Natural killer cell treated with Interleukin-12 subunit alpha and Interleukin-12 subunit beta and Interleukin-15 and Interleukin-18, amount 100 ng/mL, for 72 hours (primary cell): ENCODE measurements around the gene PPP2R5A. TPM values are rescaled to one million over a fixed set of nuclear protein-coding genes. Genes with fewer than 3 reads are reported as not detected.
"Not testable (repeated sequence)": the region's sequence is repeated elsewhere in the genome, so short reads cannot be mapped to it uniquely, and the experiment has no call there.

Experiments used
- ATAC-seq, 2 donors: fragments of 150-1000 bp; cut with Tn5 transposase in 1 of 2; sonication (Bioruptor Pico), chemical (Tn5 transposase) in 1 of 2; 2 replicates each; pipeline ENCODE4 v1.10.0; 2021
- DNase-seq: peaks from one replicate; pipeline ENCODE4 v3.0.0; 2022; ENCODE audit warnings: low spot score
- H3K27ac Mint-ChIP-seq, 2 donors: 1 replicate in 1 of 2; 2 replicates in 1 of 2; pipeline ENCODE4 v1.8.0; 2022; ENCODE audit warnings: mixed read lengths in 2 of 2, mild to moderate bottlenecking in 1 of 2, moderate library complexity in 1 of 2
- H3K27me3 Mint-ChIP-seq, 2 donors: 1 replicate in 1 of 2; 2 replicates in 1 of 2; pipeline ENCODE4 v1.8.0; 2022; ENCODE audit warnings: mixed read lengths in 2 of 2
- H3K36me3 Mint-ChIP-seq: one replicate; pipeline ENCODE4 v1.8.0; 2022; ENCODE audit warnings: mixed read lengths
- H3K4me1 Mint-ChIP-seq, 2 donors: 1 replicate in 1 of 2; 2 replicates in 1 of 2; pipeline ENCODE4 v1.8.0; 2022; ENCODE audit warnings: low read depth in 2 of 2, mixed read lengths in 2 of 2, mild to moderate bottlenecking in 1 of 2
- H3K4me3 Mint-ChIP-seq: one replicate; pipeline ENCODE4 v1.8.0; 2022; ENCODE audit warnings: mixed read lengths
- H3K9me3 Mint-ChIP-seq: 2 replicates; pipeline ENCODE4 v1.8.0; 2022; ENCODE audit warnings: mixed read lengths
- total RNA-seq, 2 donors: library from RNA; stranded (reverse); gene quantifications; one replicate each; pipeline ENCODE4 v1.2.3, GENCODE V29; 2022

Gene PPP2R5A
- total RNA-seq, 2 donors from 2014 or later = 32.7 to 37.6 TPM

DNA sequence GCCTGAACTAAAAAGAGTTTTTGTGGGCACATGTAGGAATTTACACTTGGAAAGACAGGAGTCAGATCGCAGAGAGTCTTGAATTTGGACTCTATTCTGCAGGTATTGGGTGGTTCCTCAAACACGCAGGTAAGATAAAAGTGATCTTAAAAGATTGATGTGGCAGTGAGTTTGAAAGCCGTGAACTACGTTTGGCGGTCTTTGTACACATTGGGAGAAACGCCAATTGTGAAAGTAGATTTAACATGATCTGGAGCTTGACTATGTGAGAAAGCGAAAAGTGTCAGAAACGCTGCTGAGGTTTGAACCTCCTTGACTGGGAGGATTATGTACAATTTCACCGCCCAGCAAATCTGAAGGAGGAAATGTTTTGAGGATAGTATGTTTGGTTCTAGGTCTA lies 1.5 kb upstream of the PPP2R5A start:
- H3K4me3 Mint-ChIP-seq = peak overlapping the region; percentile 96
- H3K4me1 Mint-ChIP-seq = peaks cover 20 to 32% of the 10 kb centered on the region in 2 donors
- DNase-seq (no peak), ATAC-seq (no peak)
- H3K36me3 Mint-ChIP-seq = peaks cover 6% of the 10 kb centered on the region
- H3K9me3 Mint-ChIP-seq = no peaks in the 10 kb centered on the region
- peak overlapping the region; percentile 87 to 96 for H3K27ac Mint-ChIP-seq
- no peaks in the 10 kb centered on the region for H3K27me3 Mint-ChIP-seq

DNA sequence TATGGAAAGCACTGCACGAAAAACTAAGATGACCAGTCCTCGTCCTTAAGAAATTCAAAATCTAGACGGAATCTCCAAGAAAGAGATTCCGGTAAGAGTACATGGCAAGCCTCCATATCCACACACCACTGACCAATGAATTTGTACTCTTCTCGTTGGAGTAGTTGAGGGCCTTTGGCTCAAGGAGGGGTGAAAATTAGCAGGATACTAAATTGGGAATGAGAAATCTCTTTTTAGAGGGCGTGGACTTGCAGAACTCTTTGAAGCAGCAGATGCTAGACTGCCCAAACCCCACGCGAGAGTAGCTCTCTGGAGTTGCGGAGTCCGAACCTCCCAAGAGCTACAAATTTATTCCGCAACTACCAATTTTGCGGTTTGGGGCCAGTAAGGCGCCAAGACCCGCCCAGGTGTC lies 872 bp upstream of the PPP2R5A start:
- Mint-ChIP-seq H3K4me1 (peaks cover 24 to 36% of the 10 kb centered on the region in 2 donors), H3K36me3 (peaks cover 6% of the 10 kb centered on the region), H3K27me3 (no peaks in the 10 kb centered on the region), H3K27ac (peak overlapping the region; percentile 87 to 96), H3K4me3 (peak overlapping the region; percentile 96), H3K9me3 (no peaks in the 10 kb centered on the region)
- ATAC-seq (no peak), DNase-seq (no peak)

DNA sequence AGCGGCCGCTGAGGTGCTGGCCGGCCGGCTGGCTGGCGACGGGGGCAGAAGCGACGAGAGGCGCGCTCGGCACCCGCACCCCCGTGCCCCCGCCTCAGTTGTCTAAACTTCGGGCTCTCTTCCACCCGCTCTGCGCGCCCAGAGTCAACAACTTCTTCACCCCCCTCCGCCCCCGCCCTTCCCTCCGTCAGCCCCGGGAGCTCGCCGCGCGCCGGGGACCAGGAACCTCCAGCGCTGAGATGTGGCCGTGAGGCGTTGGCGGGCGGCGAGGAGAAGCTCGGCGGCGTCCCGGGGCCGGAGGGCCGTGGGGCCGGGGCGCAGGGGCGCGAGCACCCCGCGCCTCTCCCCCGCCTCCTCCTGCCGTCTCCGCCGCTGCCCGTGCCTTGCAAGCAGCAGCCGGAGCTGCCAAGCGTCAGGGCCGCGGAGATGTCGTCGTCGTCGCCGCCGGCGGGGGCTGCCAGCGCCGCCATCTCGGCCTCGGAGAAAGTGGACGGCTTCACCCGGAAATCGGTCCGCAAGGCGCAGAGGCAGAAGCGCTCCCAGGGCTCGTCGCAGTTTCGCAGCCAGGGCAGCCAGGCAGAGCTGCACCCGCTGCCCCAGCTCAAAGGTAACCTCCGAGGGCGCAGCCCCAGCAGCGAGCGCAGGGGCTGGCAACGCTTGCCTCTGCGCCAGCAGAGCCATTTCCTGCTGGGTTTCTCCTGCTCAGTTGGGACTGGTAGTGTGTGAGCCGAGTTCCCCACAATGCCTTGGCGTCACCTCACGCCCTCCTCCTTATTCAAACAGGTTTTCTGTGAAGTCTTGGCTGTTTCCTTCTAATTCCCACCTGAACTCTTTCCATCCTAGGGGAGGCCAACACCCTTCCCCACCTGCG lies 710 bp downstream of the PPP2R5A start:
- Mint-ChIP-seq H3K9me3 (no peaks in the 10 kb centered on the region), H3K27ac (peak overlapping the region; percentile 87 to 88), H3K36me3 (peaks cover 6% of the 10 kb centered on the region), H3K4me1 (peaks cover 39 to 43% of the 10 kb centered on the region in 2 donors), H3K27me3 (no peaks in the 10 kb centered on the region), H3K4me3 (peak overlapping the region; percentile 96)
- ATAC-seq = peak; percentile 17 to 29
- peak; percentile 78 for DNase-seq

DNA sequence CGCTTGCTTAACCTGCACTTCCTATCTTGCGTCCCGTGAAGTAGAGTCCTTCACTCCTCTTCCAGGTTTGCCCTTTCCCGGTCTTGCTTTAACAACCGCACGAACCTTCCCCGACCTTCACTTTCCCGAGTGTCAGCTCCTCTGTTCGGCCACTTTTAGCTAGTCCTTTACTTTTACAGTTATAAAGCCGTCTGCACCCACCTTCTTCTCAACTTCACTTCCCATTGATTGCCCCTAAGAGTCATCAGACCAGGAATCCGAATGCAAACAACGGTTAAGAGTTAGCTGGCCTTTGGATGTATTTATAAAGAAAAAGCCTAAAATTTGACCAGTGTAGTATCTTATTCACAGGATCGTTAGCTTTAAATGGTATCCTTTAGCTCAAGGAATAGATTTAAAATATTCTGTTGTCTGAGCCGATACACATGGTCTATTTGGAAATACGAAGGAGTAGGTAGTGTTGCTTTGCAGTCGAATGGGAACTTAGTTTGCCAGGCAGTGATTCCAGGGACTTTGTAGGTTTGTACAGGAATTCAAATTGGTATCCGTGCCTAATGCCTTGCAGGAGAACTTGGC lies 1.4 kb downstream of the PPP2R5A start:
- Mint-ChIP-seq H3K36me3 (peaks cover 6% of the 10 kb centered on the region), H3K4me1 (peaks cover 44 to 49% of the 10 kb centered on the region in 2 donors), H3K4me3 (peak overlapping the region; percentile 96), H3K9me3 (no peaks in the 10 kb centered on the region), H3K27ac (peak overlapping the region; percentile 87 to 88), H3K27me3 (no peaks in the 10 kb centered on the region)
- no peak for ATAC-seq
- no peak for DNase-seq

DNA sequence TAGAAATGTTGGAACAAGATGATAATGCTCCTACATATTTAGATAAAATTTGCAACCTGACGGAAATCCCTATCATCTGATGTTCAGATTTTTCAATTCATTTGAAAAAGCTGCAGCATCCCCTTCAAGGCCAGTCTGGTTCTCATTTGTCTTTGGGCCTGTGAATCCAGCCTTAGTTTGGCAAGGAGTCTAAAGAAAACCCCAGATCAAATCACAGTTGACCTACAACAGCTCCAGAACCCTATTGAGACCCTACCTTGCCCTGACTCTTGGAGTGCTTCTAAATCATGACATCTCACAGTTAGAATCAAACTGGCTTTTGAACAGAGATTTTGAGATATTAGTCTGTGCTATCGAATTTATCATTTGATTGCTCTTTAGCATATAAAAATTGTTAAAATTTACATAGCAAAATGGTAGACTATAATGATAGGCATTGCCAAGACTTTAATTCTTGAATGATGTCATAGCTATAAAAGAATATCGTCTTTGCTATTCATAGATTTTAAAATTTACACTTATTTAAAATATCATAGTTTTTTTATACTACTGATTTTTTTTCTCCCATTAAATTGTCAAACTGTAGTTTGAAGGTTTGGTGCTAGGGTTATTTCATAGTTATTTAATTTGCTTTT lies 2.2 kb downstream of the PPP2R5A start:
- H3K4me1 Mint-ChIP-seq = peaks cover 52 to 56% of the 10 kb centered on the region in 2 donors
- no peak for ATAC-seq

DNA sequence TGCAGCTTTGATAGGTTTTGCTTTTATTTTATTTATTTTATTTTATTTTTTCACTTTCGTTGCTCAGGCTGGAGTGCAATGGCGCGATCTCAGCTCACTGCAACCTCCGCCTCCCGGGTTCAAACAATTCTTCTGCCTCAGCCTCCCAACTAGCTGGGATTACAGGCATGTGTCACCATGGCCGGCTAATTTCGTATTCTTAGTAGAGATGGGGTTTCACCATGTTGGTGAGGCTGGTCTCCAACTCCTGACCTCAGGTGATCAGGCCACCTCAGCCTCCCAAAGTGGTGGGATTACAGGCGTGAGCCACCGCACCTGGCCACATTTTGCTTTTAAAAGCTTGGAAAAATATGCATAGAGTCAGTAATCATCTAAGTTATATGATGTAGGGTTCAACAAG lies 2.8 kb downstream of the PPP2R5A start:
- not testable (repeated sequence) for DNase-seq, ATAC-seq, H3K36me3 Mint-ChIP-seq, H3K9me3 Mint-ChIP-seq, H3K27me3 Mint-ChIP-seq
- peak overlapping the region; percentile 23 to 71 for H3K27ac Mint-ChIP-seq
- H3K4me1 Mint-ChIP-seq = peaks cover 56 to 59% of the 10 kb centered on the region in 2 donors
- peak overlapping the region; percentile 96 for H3K4me3 Mint-ChIP-seq

More for the DNA sequence above, 2.2 kb downstream of the PPP2R5A start:
- H3K27me3 Mint-ChIP-seq = no peaks in the 10 kb centered on the region
- DNase-seq = no peak
- H3K36me3 Mint-ChIP-seq = peaks cover 6% of the 10 kb centered on the region
- H3K4me3 Mint-ChIP-seq = peak overlapping the region; percentile 96
- no peaks in the 10 kb centered on the region for H3K9me3 Mint-ChIP-seq
- peak overlapping the region; percentile 87 to 88 for H3K27ac Mint-ChIP-seq

DNA sequence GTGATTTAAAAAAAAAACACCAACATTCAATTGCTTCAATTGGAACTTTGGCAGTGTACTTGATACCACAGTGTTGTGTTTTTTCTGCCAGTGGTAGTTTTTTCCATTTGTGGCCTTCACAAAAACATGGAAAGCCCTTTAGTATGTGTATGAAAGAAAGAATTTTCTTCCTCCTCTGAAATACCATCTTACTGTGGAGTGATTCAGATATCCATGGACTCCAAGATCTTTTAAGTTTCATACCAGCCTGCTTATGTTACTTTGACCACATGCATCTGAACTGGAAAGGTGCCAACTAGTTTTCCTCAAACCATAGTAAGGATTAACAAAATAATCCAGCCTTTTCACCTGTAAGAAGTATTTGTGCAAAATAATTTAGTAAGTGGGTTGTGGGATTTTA lies 3.4 kb downstream of the PPP2R5A start:
- no peaks in the 10 kb centered on the region for H3K27me3 Mint-ChIP-seq
- H3K4me3 Mint-ChIP-seq = peak overlapping the region; percentile 96
- peak overlapping the region; percentile 23 to 52 for H3K27ac Mint-ChIP-seq
- H3K36me3 Mint-ChIP-seq = peaks cover 6% of the 10 kb centered on the region
- no peak for ATAC-seq
- peaks cover 56 to 62% of the 10 kb centered on the region in 2 donors for H3K4me1 Mint-ChIP-seq
- H3K9me3 Mint-ChIP-seq = no peaks in the 10 kb centered on the region
- DNase-seq = no peak

DNA sequence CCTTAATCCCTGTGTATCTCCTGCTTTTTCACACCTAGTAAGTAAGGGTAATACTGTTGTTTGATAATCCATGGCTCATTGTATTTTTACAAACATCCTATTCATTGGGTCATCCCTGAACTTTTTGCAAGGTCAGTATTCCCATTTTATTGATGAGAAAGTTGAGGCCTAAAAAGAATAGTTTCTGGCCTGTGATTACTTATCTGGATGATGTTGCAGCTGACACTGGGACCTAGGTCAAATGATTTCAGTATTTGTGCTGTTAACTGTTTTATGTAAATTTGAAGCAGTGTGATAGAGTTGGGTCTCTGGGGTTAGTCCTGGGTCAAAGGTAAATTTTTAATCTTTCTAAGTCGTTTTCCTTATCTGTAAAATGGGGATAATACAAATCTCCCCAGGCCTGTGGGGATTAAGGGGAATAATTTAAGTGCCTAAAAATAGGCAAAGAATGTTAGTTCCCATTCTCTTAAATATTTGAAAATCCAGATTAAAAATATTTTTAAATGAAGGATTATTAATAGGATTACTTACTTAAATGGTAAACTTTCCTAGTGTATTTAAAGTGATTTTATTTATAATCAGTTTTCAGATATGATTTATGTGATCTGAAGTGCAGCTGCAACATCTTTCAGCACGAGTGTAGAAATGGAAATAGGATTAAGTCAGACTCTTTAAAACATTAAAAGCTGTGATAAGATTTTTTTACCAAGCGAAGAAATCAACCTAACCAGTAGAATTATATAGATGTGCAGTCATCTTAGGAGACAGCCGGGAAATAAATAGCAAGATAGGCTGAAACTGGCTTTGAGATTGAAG lies 4.3 kb downstream of the PPP2R5A start:
- ATAC-seq = no peak
- Mint-ChIP-seq H3K36me3 (peaks cover 6% of the 10 kb centered on the region), H3K27ac (peak overlapping the region; percentile 32 to 68), H3K4me1 (peaks cover 54 to 56% of the 10 kb centered on the region in 2 donors), H3K27me3 (no peaks in the 10 kb centered on the region), H3K4me3 (peak overlapping the region; percentile 69), H3K9me3 (no peaks in the 10 kb centered on the region)
- no peak for DNase-seq

DNA sequence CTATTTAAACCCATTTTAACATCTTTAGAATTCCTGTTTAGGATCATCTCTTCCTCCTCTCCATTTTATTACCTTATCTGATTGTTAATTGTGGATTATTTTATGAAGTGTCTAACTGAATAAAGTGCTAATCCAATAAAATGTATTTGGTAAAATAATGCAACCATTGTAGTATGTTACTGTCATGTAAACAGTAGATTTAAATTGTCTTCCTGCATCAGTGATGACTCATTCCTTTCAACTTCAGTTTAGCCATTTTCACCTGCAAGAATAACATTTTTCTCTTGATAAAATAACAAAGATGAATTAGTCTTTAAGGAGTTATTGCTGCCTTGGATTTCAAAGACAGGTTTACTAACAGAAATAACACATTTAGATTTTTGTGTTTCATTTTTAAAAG lies 5.4 kb downstream of the PPP2R5A start:
- Mint-ChIP-seq H3K4me3 (peak overlapping the region; percentile 48), H3K27me3 (no peaks in the 10 kb centered on the region), H3K36me3 (peaks cover 6% of the 10 kb centered on the region), H3K9me3 (no peaks in the 10 kb centered on the region), H3K4me1 (peaks cover 59 to 65% of the 10 kb centered on the region in 2 donors), H3K27ac (peak overlapping the region; percentile 60 to 68)
- DNase-seq (no peak), ATAC-seq (no peak)

DNA sequence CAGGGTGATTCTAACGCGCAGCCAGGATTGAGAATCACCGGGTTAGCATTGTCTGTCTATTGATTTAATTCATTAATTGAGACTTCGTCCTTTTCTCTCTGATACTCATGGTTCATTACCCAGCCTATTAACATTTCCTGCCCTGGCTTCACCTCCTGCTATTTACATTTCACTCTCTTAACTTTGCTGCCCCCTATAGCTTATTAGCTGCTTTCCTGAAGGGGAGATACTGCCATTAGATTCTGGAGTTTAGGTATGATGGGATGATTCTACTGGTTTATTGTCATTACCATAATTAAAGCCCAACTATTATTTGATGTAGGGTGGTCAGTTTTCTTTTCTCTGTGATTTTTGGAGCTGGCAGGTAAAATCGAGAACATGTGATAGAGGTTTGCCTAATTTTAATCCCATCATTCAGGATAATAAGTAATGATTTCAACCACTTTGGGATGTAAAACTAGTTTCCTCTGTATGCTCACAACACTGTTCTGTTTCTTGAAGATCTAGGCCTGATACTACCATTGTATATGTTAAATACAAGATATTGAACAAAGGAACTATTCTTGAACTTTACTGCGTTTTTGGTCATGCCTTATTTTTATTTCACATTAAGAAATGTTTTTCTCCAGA lies 6.4 kb downstream of the PPP2R5A start:
- DNase-seq = no peak

DNA sequence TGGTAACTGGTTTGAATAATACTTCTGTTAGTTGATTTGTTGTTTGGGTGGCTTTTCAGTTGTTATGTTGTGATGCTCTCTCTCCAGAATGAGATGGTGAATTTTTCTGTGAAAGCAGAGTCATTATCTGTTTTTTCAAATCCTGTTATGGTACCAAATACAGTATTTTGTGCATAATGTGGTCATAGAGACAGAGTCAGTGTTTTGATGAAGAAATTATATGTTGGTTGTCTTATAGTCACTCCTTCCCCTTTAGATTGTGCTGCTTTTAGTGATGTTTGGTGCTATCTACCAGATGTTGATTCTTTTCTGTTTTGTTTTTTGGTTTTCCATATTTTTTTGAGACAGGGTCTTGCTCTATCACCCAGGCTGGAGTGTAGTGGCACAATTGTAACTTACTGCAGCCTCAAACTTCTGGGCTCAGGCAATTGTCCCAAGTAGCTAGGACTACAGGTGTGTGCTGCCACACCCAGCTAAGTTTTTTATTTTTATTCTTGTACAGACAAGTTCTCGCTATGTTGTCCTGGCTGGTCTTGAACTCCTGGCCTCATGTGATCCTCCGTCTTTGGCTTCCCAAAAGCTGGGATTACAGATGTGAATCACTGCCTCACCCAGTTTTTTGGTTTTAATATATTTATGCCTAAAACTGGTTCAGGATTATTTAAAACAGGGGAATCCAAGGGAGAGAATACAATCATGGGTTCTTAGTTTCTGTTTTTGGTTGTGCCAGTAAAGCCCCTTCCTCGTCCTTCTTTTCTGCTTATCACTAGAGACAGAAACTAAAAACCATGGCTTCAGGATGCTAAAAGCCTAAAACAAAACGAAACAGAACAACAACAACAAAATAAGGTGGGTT lies 7.3 kb downstream of the PPP2R5A start:
- DNase-seq = no peak
- H3K4me3 Mint-ChIP-seq = peak overlapping the region; percentile 53
- peaks cover 55 to 71% of the 10 kb centered on the region in 2 donors for H3K4me1 Mint-ChIP-seq
- H3K36me3 Mint-ChIP-seq = no peaks in the 10 kb centered on the region
- H3K9me3 Mint-ChIP-seq = no peaks in the 10 kb centered on the region
- no peaks in the 10 kb centered on the region for H3K27me3 Mint-ChIP-seq
- ATAC-seq = no peak
- H3K27ac Mint-ChIP-seq = peak overlapping the region; percentile 62 to 76

More for the DNA sequence above, 6.4 kb downstream of the PPP2R5A start:
- Mint-ChIP-seq H3K27me3 (no peaks in the 10 kb centered on the region), H3K27ac (peak overlapping the region; percentile 62 to 76), H3K9me3 (no peaks in the 10 kb centered on the region), H3K4me1 (peaks cover 61 to 71% of the 10 kb centered on the region in 2 donors), H3K36me3 (peaks cover 2% of the 10 kb centered on the region), H3K4me3 (peak overlapping the region; percentile 53)
- ATAC-seq = peak; percentile 76

DNA sequence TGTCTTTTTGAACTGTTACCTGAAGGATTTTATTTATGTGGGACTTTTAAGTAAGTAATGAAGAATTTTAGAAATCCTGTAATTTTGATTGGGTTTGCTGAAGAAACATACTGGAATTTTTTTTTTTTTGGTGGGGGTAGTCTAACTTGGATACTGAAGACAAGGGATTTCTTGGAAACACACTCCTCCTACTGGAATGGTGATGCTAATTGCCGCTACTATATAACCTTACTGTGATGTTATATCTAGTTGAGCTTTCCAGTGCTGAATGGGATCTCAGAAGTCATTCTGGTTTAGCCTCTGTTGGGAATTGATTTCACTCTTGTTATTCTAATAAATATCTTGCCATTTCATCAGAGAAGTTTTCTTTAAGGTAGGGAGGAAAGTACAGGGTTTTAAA lies 8.4 kb downstream of the PPP2R5A start:
- Mint-ChIP-seq H3K4me1 (peaks cover 51 to 66% of the 10 kb centered on the region in 2 donors), H3K9me3 (no peaks in the 10 kb centered on the region), H3K27ac (peak overlapping the region; percentile 62 to 76), H3K27me3 (no peaks in the 10 kb centered on the region), H3K36me3 (no peaks in the 10 kb centered on the region), H3K4me3 (no peak overlapping the region)
- ATAC-seq (no peak), DNase-seq (no peak)
